CD14-positive monocyte (primary cell): ENCODE results near the gene TMUB1. TPM values are rescaled to one million over a fixed set of nuclear protein-coding genes. Genes with fewer than 3 reads are reported as not detected.
A peak's percentile ranks its signal among the peaks of the same experiment; 100 is the strongest.

Source experiments
- DNase-seq, 3 donors: peaks; one replicate each; pipeline ENCODE4 v3.0.0-alpha.2; 2011 to 2022
- H2AFZ ChIP-seq: 2 replicates; pipeline ENCODE4 v1.6.0; 2012; ENCODE audit warnings: mild to moderate bottlenecking, low read depth, low read length, inconsistent platforms; ENCODE audit not compliant: insufficient read depth, poor library complexity, severe bottlenecking
- H3K27ac ChIP-seq, 2 donors: 1 replicate in 1 of 2; 2 replicates in 1 of 2; pipeline ENCODE4 v1.5.1; 2012 to 2013; ENCODE audit warnings: low read length in 2 of 2, control low read depth in 1 of 2, inconsistent platforms in 1 of 2, low read depth in 1 of 2, mild to moderate bottlenecking in 1 of 2
- H3K27me3 ChIP-seq, 2 donors: one replicate each; pipeline versions ENCODE4 v1.6.0 to v1.6.1; 2011 to 2013; ENCODE audit warnings: low read length in 2 of 2; ENCODE audit not compliant: control insufficient read depth in 2 of 2, insufficient read depth in 2 of 2
- H3K36me3 ChIP-seq, 2 donors: replicated peaks in 1 of 2; 1 replicate in 1 of 2; 2 replicates in 1 of 2; pipeline versions ENCODE4 v1.5.1 to v1.6.1; 2012 to 2013; ENCODE audit warnings: low read length in 2 of 2, control low read depth in 1 of 2, inconsistent platforms in 1 of 2, mild to moderate bottlenecking in 1 of 2; ENCODE audit not compliant: insufficient read depth in 2 of 2, control insufficient read depth in 1 of 2
- H3K4me1 ChIP-seq, 2 donors: 1 replicate in 1 of 2; 2 replicates in 1 of 2; pipeline versions ENCODE4 v1.5.1 to v1.6.1; 2012 to 2013; ENCODE audit warnings: low read length in 2 of 2, control low read depth in 1 of 2, inconsistent platforms in 1 of 2, mild to moderate bottlenecking in 1 of 2, moderate library complexity in 1 of 2; ENCODE audit not compliant: insufficient read depth in 2 of 2, control insufficient read depth in 1 of 2
- H3K4me2 ChIP-seq: replicated peaks from 2 replicates; pipeline ENCODE3; 2012; ENCODE audit warnings: low read length, moderate library complexity, mild to moderate bottlenecking; ENCODE audit not compliant: poor library complexity, severe bottlenecking; ENCODE audit errors: extremely low read depth
- H3K4me3 ChIP-seq, 3 experiments: fragments of 200-600 bp in 1 of 3; sonication (generic) in 1 of 3; replicated peaks in 1 of 3; 1 replicate in 2 of 3; 2 replicates in 1 of 3; pipeline ENCODE4 v1.5.1; 2011 to 2013; ENCODE audit warnings: low read length in 3 of 3, mild to moderate bottlenecking in 3 of 3, control low read depth in 2 of 3, low read depth in 2 of 3, inconsistent platforms in 1 of 3, moderate library complexity in 1 of 3
- H3K79me2 ChIP-seq: 2 replicates; pipeline ENCODE4 v1.6.0; 2012; ENCODE audit warnings: mild to moderate bottlenecking, control low read depth, inconsistent platforms, low read length, moderate library complexity; ENCODE audit not compliant: insufficient read depth
- H3K9ac ChIP-seq: 2 replicates; pipeline ENCODE4 v1.6.0; 2017; ENCODE audit warnings: low read length, mild to moderate bottlenecking; ENCODE audit not compliant: insufficient read depth, poor library complexity, severe bottlenecking
- H3K9me3 ChIP-seq, 2 donors: replicated peaks in 1 of 2; 1 replicate in 1 of 2; 2 replicates in 1 of 2; pipeline versions ENCODE4 v1.5.1 to v1.6.1; 2012 to 2013; ENCODE audit warnings: low read length in 2 of 2, control low read depth in 1 of 2; ENCODE audit not compliant: control insufficient read depth in 1 of 2, insufficient read depth in 1 of 2
- H4K20me1 ChIP-seq: 2 replicates; pipeline ENCODE4 v1.6.0; 2012; ENCODE audit warnings: mild to moderate bottlenecking, low read length, control low read depth, moderate library complexity; ENCODE audit not compliant: insufficient read depth
- H3K27ac Mint-ChIP-seq, 7 donors: one replicate each; pipeline ENCODE4 v1.8.0; 2020; ENCODE audit warnings: mild to moderate bottlenecking in 7 of 7, mixed read lengths in 7 of 7, moderate library complexity in 6 of 7, inconsistent platforms in 2 of 7
- H3K27me3 Mint-ChIP-seq, 3 donors: one replicate each; pipeline ENCODE4 v1.8.0; 2021 to 2022; ENCODE audit warnings: low read depth in 3 of 3, mild to moderate bottlenecking in 3 of 3, mixed read lengths in 3 of 3, moderate library complexity in 3 of 3, inconsistent platforms in 1 of 3
- H3K36me3 Mint-ChIP-seq, 2 donors: one replicate each; pipeline ENCODE4 v1.8.0; 2020; ENCODE audit warnings: mixed read lengths in 2 of 2, inconsistent platforms in 1 of 2, mild to moderate bottlenecking in 1 of 2
- H3K4me1 Mint-ChIP-seq: one replicate; pipeline ENCODE4 v1.8.0; 2020; ENCODE audit warnings: mild to moderate bottlenecking, mixed read lengths
- H3K4me3 Mint-ChIP-seq, 2 donors: one replicate each; pipeline ENCODE4 v1.8.0; 2020; ENCODE audit warnings: mild to moderate bottlenecking in 2 of 2, mixed read lengths in 2 of 2, moderate library complexity in 1 of 2
- H3K9me3 Mint-ChIP-seq, 7 donors: one replicate each; pipeline ENCODE4 v1.8.0; 2020 to 2022; ENCODE audit warnings: mixed read lengths in 7 of 7, mild to moderate bottlenecking in 6 of 7, moderate library complexity in 6 of 7, inconsistent platforms in 2 of 7
- WGBS: methylation state at CpG from one replicate; pipeline ENCODE4 v1.1.5; 2013; ENCODE audit warnings: missing lambda C conversion rate; ENCODE audit not compliant: insufficient coverage; 5-methylcytosine and 5-hydroxymethylcytosine counted together
- intact Hi-C, 2 donors: fragments of 100-400 bp; cut with micrococcal nuclease; formaldehyde crosslinking; loops; one replicate each; pipeline versions ENCODE4 v1.15.0 to v1.15.1; 2023
- polyA plus RNA-seq, 3 donors: library from polyadenylated mRNA; depleted of rRNA in 1 of 3; unstranded in 2 of 3; stranded (reverse) in 1 of 3; fragments of 300-500 nt in 2 of 3; fragments of >200 nt in 1 of 3; fragmentation: Illumina TruSeq in 2 of 3; gene quantifications; 1 replicate in 2 of 3; 2 replicates in 1 of 3; pipeline ENCODE4 v1.2.3, GENCODE V29; 2012 to 2021
- TF ChIP-seq, protein P1 (sequence below): fragments of 200-600 bp; IDR thresholded peaks from one replicate; pipeline ENCODE4 v1.8.0; 2022; ENCODE audit warnings: antibody characterized with exemption, mild to moderate bottlenecking

Gene TMUB1
- polyA plus RNA-seq, 3 donors = 17.4 to 28.2 (median 19.8) TPM

DNA sequence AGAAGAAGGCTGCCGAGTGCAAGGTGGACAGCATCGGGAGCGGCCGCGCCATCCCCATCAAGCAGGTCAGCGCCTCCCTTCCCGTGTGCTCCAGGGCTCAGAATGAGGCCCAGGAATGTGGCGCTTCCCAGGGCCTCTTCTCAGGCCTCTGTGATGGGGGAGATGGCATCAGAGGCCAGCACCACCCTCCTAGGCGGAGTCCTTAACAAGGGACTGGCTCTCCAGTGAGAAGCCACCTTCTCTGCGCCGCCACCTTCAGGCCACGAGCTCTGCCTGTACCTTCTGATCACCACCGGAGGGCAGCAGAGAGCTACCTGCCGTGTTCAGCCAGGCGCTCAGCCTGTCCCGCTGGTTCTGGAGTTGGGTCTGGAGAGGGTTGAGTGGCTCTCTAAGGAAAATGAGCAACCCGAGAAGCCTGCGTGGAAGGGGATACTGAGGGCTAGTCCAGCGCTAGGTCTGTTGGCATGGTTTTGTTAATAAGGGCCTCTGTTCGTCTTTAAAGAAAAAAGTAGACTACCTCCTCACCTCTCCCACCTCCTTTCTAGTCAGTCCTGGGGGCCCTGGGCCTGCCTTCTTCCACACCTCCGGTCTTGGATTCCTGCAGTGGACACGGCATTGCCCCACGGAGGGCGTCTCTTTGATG, 40.6 kb upstream of the TMUB1 start:
- Mint-ChIP-seq H3K27me3 (peaks cover 2 to 15% (median 3%) of the 10 kb centered on the region in 3 donors), H3K4me1 (no peaks in the 10 kb centered on the region), H3K9me3 (peaks cover 0 to 2% (median 0%) of the 10 kb centered on the region in 7 donors), H3K4me3 (no peak overlapping the region), H3K36me3 (peaks cover 69 to 71% of the 10 kb centered on the region in 2 donors), H3K27ac (no peak overlapping the region)
- Histone ChIP-seq H3K4me3 (no peak overlapping the region), H3K27ac (no peak overlapping the region), H4K20me1 (peaks cover 83% of the 10 kb centered on the region), H3K36me3 (peaks cover 54 to 87% of the 10 kb centered on the region in 2 donors), H3K9ac (no peak overlapping the region), H3K4me1 (no peaks in the 10 kb centered on the region), H3K79me2 (no peaks in the 10 kb centered on the region), H3K4me2 (no peak overlapping the region), H2AFZ (no peak overlapping the region), H3K9me3 (no peaks in the 10 kb centered on the region), H3K27me3 (no peaks in the 10 kb centered on the region)
- peak; percentile 53 to 72 (median 69) for DNase-seq
- 45% methylated on average over 11 of the region's 24 CpGs for WGBS
- TF ChIP-seq, protein P1, sequence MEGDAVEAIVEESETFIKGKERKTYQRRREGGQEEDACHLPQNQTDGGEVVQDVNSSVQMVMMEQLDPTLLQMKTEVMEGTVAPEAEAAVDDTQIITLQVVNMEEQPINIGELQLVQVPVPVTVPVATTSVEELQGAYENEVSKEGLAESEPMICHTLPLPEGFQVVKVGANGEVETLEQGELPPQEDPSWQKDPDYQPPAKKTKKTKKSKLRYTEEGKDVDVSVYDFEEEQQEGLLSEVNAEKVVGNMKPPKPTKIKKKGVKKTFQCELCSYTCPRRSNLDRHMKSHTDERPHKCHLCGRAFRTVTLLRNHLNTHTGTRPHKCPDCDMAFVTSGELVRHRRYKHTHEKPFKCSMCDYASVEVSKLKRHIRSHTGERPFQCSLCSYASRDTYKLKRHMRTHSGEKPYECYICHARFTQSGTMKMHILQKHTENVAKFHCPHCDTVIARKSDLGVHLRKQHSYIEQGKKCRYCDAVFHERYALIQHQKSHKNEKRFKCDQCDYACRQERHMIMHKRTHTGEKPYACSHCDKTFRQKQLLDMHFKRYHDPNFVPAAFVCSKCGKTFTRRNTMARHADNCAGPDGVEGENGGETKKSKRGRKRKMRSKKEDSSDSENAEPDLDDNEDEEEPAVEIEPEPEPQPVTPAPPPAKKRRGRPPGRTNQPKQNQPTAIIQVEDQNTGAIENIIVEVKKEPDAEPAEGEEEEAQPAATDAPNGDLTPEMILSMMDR = peak; percentile 93
- intact Hi-C loops = loop anchor here (2.0 to 5.0 kb wide), 4 partner anchors 48 to 179 kb away; no protein-coding TSS in a partner anchor

DNA sequence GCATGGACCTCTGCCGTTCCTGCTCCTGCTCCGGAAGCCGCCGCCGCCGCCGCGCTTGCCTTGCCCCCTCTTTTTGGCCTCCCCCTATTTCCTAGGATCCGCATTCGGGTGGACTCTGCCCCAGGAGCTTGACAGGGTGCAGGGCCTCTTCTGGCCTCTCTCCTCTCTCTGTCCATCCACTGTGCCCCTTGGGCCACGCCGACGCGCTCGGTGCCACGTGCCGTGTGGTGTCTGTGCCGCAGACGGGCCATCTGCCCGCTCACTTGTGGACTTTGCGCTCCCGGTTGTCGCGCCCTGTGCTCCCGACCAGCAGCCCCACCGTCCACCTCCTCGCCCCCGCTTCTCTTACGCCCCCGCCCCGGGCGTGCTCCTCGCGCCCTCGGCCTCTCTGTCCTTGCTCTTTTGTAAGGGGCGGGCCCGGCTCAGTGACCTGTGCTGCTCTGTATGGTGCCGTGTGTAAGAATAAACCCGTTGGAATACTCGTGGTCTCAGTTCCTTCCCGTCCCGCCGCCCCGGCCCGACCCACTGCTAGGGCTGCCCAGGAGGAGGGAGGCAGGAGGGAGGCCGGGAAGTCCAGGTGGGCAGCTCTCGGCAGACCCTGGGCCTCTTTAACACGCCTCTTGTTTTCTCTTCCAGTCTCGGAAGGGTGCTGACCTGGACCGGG, 40.0 kb upstream of the TMUB1 start:
- Mint-ChIP-seq H3K27ac (peak overlapping the region in 1 of 7 donors; percentile 81), H3K9me3 (peaks cover 0 to 2% (median 0%) of the 10 kb centered on the region in 7 donors), H3K4me1 (no peaks in the 10 kb centered on the region), H3K4me3 (no peak overlapping the region), H3K36me3 (peaks cover 69 to 70% of the 10 kb centered on the region in 2 donors), H3K27me3 (peaks cover 2 to 15% (median 3%) of the 10 kb centered on the region in 3 donors)
- no peak overlapping the region for H3K4me2 ChIP-seq
- DNase-seq = no peak
- H3K9ac ChIP-seq = no peak overlapping the region
- TF ChIP-seq, protein P1 = no peak
- peaks cover 84% of the 10 kb centered on the region for H4K20me1 ChIP-seq
- intact Hi-C loops = loop anchor here (5.0 kb wide), 2 partner anchors 49 to 179 kb away; no protein-coding TSS in a partner anchor
- no peaks in the 10 kb centered on the region for H3K4me1 ChIP-seq
- no peaks in the 10 kb centered on the region for H3K9me3 ChIP-seq
- no peaks in the 10 kb centered on the region for H3K27me3 ChIP-seq
- no peaks in the 10 kb centered on the region for H3K79me2 ChIP-seq
- peaks cover 53 to 87% of the 10 kb centered on the region in 2 donors for H3K36me3 ChIP-seq
- no peak overlapping the region for H2AFZ ChIP-seq
- WGBS = 95% methylated on average over 43 of the region's 50 CpGs
- no peak overlapping the region for H3K4me3 ChIP-seq
- H3K27ac ChIP-seq = no peak overlapping the region
